Smooth muscle cell (in vitro differentiated cells): ENCODE data around the gene PDE10A. TPM values are rescaled to one million over a fixed set of nuclear protein-coding genes. Genes with fewer than 3 reads are reported as not detected.

Experiments
- DNase-seq: peaks from one replicate; lab custom pipeline; 2025; ENCODE audit not compliant: unreplicated experiment; lab: John Stamatoyannopoulos, UW
- H2AFZ ChIP-seq: fragments of 200-600 bp; sonication (generic); 2 replicates; pipeline ENCODE4 v1.6.0; 2016; ENCODE audit warnings: antibody characterized with exemption, low read depth, mild to moderate bottlenecking
- H3F3A ChIP-seq: fragments of 200-600 bp; sonication (generic); 2 replicates; pipeline ENCODE4 v1.6.0; 2017; ENCODE audit warnings: antibody characterized with exemption, low read depth
- H3K27ac ChIP-seq: fragments of 200-600 bp; sonication (generic); 2 replicates; pipeline ENCODE4 v1.5.1; 2016; ENCODE audit warnings: low read depth, mild to moderate bottlenecking
- H3K27me3 ChIP-seq: fragments of 200-600 bp; sonication (generic); 2 replicates; pipeline ENCODE4 v1.6.1; 2016; ENCODE audit warnings: low read depth, mild to moderate bottlenecking
- H3K36me3 ChIP-seq: fragments of 200-600 bp; sonication (generic); 2 replicates; pipeline ENCODE4 v1.5.1; 2016; ENCODE audit warnings: low read depth
- H3K4me1 ChIP-seq: fragments of 200-600 bp; sonication (generic); 2 replicates; pipeline ENCODE4 v1.5.1; 2016; ENCODE audit warnings: low read depth
- H3K4me2 ChIP-seq: fragments of 200-600 bp; sonication (generic); 2 replicates; pipeline ENCODE4 v1.6.0; 2016; ENCODE audit warnings: mild to moderate bottlenecking
- H3K4me3 ChIP-seq: fragments of 200-600 bp; sonication (generic); 2 replicates; pipeline ENCODE4 v1.5.1; 2016; ENCODE audit warnings: mild to moderate bottlenecking
- H3K79me2 ChIP-seq: fragments of 200-600 bp; sonication (generic); 2 replicates; pipeline ENCODE4 v1.6.0; 2016; ENCODE audit warnings: low read depth, mild to moderate bottlenecking
- H3K9ac ChIP-seq: fragments of 200-600 bp; sonication (generic); 2 replicates; pipeline ENCODE4 v1.6.0; 2016; ENCODE audit warnings: low read depth
- H3K9me3 ChIP-seq: fragments of 200-600 bp; sonication (generic); replicated peaks from 2 replicates; pipeline ENCODE4 v1.5.1; 2016; ENCODE audit warnings: low read depth
- H4K20me1 ChIP-seq: fragments of 200-600 bp; sonication (generic); 2 replicates; pipeline ENCODE4 v1.6.0; 2016; ENCODE audit warnings: low read depth
- CTCF ChIP-seq: fragments of 200-600 bp; sonication (generic); IDR thresholded peaks from 2 replicates; pipeline ENCODE4 v1.5.1; 2017; ENCODE audit warnings: borderline replicate concordance, mild to moderate bottlenecking, antibody characterized with exemption; ENCODE audit not compliant: insufficient read depth, poor library complexity, severe bottlenecking
- WGBS: methylation state at CpG from one replicate; pipeline ENCODE4 v1.1.7; 2016; ENCODE audit warnings: low lambda C conversion rate; 5-methylcytosine and 5-hydroxymethylcytosine counted together
- polyA plus RNA-seq: library from polyadenylated mRNA; unstranded; fragments of >200 nt; fragmentation: Nextera tagmentation; extraction: Ambion mirVana; gene quantifications from 2 replicates; pipeline ENCODE4 v1.2.1, GENCODE V29; 2016
- total RNA-seq: library from RNA; depleted of rRNA; stranded (reverse); fragments of >200 nt; gene quantifications from 2 replicates; pipeline ENCODE4 v1.2.3, GENCODE V29; 2014

PDE10A gene
- total and polyA plus RNA-seq, 2 experiments from 2014 or later, result 2.0 to 5.6 TPM

GRCh38 chr6:165705941-165706340 lies 42.9 kb upstream of the PDE10A start:
- Histone ChIP-seq H3K27ac (no peak overlapping the region), H3K4me2 (no peak overlapping the region), H3K4me1 (no peaks in the 10 kb centered on the region), H3K27me3 (no peaks in the 10 kb centered on the region), H3K9ac (no peak overlapping the region), H3K9me3 (no peaks in the 10 kb centered on the region), H3K79me2 (no peaks in the 10 kb centered on the region), H3F3A (no peaks in the 10 kb centered on the region), H3K4me3 (no peak overlapping the region), H4K20me1 (no peaks in the 10 kb centered on the region), H3K36me3 (no peaks in the 10 kb centered on the region), H2AFZ (no peak overlapping the region)
- no peak for DNase-seq
- no peak for TF ChIP-seq CTCF
- 50% methylated on average over 5 of the region's 5 CpGs for WGBS

- Histone ChIP-seq H3K4me3 (no peak overlapping the region), H3K79me2 (no peaks in the 10 kb centered on the region), H3K36me3 (no peaks in the 10 kb centered on the region), H3F3A (no peaks in the 10 kb centered on the region), H3K4me1 (no peaks in the 10 kb centered on the region), H3K9ac (no peak overlapping the region), H3K9me3 (no peaks in the 10 kb centered on the region), H3K27ac (no peak overlapping the region), H3K4me2 (no peak overlapping the region), H2AFZ (no peak overlapping the region), H4K20me1 (no peaks in the 10 kb centered on the region), H3K27me3 (no peaks in the 10 kb centered on the region)
- TF ChIP-seq CTCF, result no peak
- WGBS, result 82% methylated on average over 9 of the region's 9 CpGs
- DNase-seq, result no peak
Measured at GRCh38 chr6:165704045-165704748, 41.2 kb upstream of the PDE10A start.

- Histone ChIP-seq H3F3A (no peaks in the 10 kb centered on the region), H4K20me1 (no peaks in the 10 kb centered on the region), H2AFZ (no peak overlapping the region), H3K27me3 (no peaks in the 10 kb centered on the region), H3K79me2 (no peaks in the 10 kb centered on the region), H3K4me1 (no peaks in the 10 kb centered on the region), H3K9ac (no peak overlapping the region), H3K36me3 (no peaks in the 10 kb centered on the region), H3K27ac (no peak overlapping the region), H3K9me3 (no peaks in the 10 kb centered on the region), H3K4me2 (no peak overlapping the region), H3K4me3 (no peak overlapping the region)
- 80% methylated on average over 10 of the region's 10 CpGs for WGBS
- TF ChIP-seq CTCF, result no peak
- DNase-seq, result no peak
Measured at GRCh38 chr6:165702669-165703068, 39.6 kb upstream of the PDE10A start.
